SK-N-SH treated with all-trans-retinoic acid at 6 μM for 48 hours (cell line): ENCODE data around the gene ZNF341.

Source experiments
- ATAC-seq: fragments of 200-7000 bp; cut with Tn5 transposase; 3 replicates; pipeline ENCODE4 v1.9.1; 2020; ENCODE audit warnings: mild to moderate bottlenecking, moderate library complexity
- ARNTL ChIP-seq: fragments of 450-650 bp; formaldehyde crosslinking; IDR thresholded peaks from 2 replicates; pipeline ENCODE4 v1.5.0; 2020; ENCODE audit warnings: low read depth, mild to moderate bottlenecking, moderate library complexity, borderline replicate concordance
- BACH2 ChIP-seq: fragments of 250-450 bp; sonication (Bioruptor Pico); IDR thresholded peaks from 2 replicates; pipeline ENCODE4 v1.9.0; 2021; ENCODE audit warnings: mild to moderate bottlenecking, borderline replicate concordance
- CSDC2 ChIP-seq: fragments of 250-450 bp; sonication (Bioruptor Pico); IDR thresholded peaks from 2 replicates; pipeline ENCODE4 v1.5.0; 2020; ENCODE audit warnings: mild to moderate bottlenecking, moderate library complexity
- ESRRG ChIP-seq: fragments of 250-450 bp; sonication (Bioruptor Pico); IDR thresholded peaks from 2 replicates; pipeline ENCODE4 v1.6.1; 2021; ENCODE audit warnings: mild to moderate bottlenecking
- GLIS3 ChIP-seq: fragments of 250-450 bp; sonication (Bioruptor Pico); IDR thresholded peaks from 2 replicates; pipeline ENCODE4 v1.5.0; 2020; ENCODE audit warnings: mild to moderate bottlenecking, moderate library complexity
- ISL1 ChIP-seq: fragments of 250-450 bp; sonication (Bioruptor Pico); IDR thresholded peaks from 2 replicates; pipeline ENCODE4 v2.1.2; 2022; ENCODE audit warnings: mild to moderate bottlenecking, moderate library complexity
- OSR1 ChIP-seq: fragments of 250-450 bp; sonication (Bioruptor Pico); IDR thresholded peaks from 2 replicates; pipeline ENCODE4 v1.8.0; 2022; ENCODE audit warnings: moderate library complexity, mild to moderate bottlenecking, inconsistent platforms
- PPARA ChIP-seq: fragments of 250-450 bp; sonication (Bioruptor Pico); IDR thresholded peaks from 2 replicates; pipeline ENCODE4 v1.5.0; 2020; ENCODE audit warnings: mild to moderate bottlenecking, borderline replicate concordance
- SNAI2 ChIP-seq: fragments of 250-450 bp; sonication (Bioruptor Pico); IDR thresholded peaks from 2 replicates; pipeline ENCODE4 v1.5.0; 2020; ENCODE audit warnings: mild to moderate bottlenecking, moderate library complexity
- TCF4 ChIP-seq: fragments of 250-450 bp; sonication (Bioruptor Pico); IDR thresholded peaks from 2 replicates; pipeline ENCODE4 v1.8.0; 2021; ENCODE audit warnings: mild to moderate bottlenecking, moderate library complexity, borderline replicate concordance
- ZC3H10 ChIP-seq: fragments of 250-450 bp; sonication (Bioruptor Pico); IDR thresholded peaks from 2 replicates; pipeline ENCODE4 v1.5.1; 2021; ENCODE audit warnings: mild to moderate bottlenecking, moderate library complexity
- ZFP3 ChIP-seq: fragments of 250-450 bp; sonication (Bioruptor Pico); IDR thresholded peaks from 2 replicates; pipeline ENCODE4 v1.5.0; 2020; ENCODE audit warnings: mild to moderate bottlenecking, moderate library complexity
- ZFP30 ChIP-seq: fragments of 450-650 bp; formaldehyde crosslinking; IDR thresholded peaks from 2 replicates; pipeline ENCODE4 v1.5.0; 2022; ENCODE audit warnings: mild to moderate bottlenecking, moderate library complexity
- ZNF565 ChIP-seq: fragments of 450-650 bp; formaldehyde crosslinking; conservative IDR thresholded peaks from 2 replicates; pipeline ENCODE4 v1.5.0; 2020; ENCODE audit warnings: low read depth, mild to moderate bottlenecking, moderate library complexity
- ZNF70 ChIP-seq: fragments of 450-650 bp; formaldehyde crosslinking; IDR thresholded peaks from 2 replicates; pipeline ENCODE4 v1.5.0; 2020; ENCODE audit warnings: mild to moderate bottlenecking, moderate library complexity
- ZNF8 ChIP-seq: fragments of 450-650 bp; formaldehyde crosslinking; IDR thresholded peaks from 2 replicates; pipeline ENCODE4 v1.5.0; 2020; ENCODE audit warnings: mild to moderate bottlenecking, moderate library complexity
- TF ChIP-seq, protein P1 (sequence below): fragments of 250-450 bp; sonication (Bioruptor Pico); IDR thresholded peaks from 2 replicates; pipeline ENCODE4 v1.5.0; 2020; ENCODE audit warnings: mild to moderate bottlenecking, moderate library complexity
- TF ChIP-seq, protein P2 (sequence below): fragments of 250-450 bp; sonication (Bioruptor Pico); IDR thresholded peaks from 2 replicates; pipeline ENCODE4 v1.5.1; 2020; ENCODE audit warnings: low read depth, mild to moderate bottlenecking, moderate library complexity
- TF ChIP-seq, protein P3 (sequence below): fragments of 250-450 bp; sonication (Bioruptor Pico); IDR thresholded peaks from 2 replicates; pipeline ENCODE4 v1.8.0; 2021; ENCODE audit warnings: low read depth, mild to moderate bottlenecking, moderate library complexity, borderline replicate concordance
- TF ChIP-seq, protein P4 (sequence below): fragments of 250-450 bp; sonication (Bioruptor Pico); IDR thresholded peaks from 2 replicates; pipeline ENCODE4 v1.5.1; 2021; ENCODE audit warnings: mild to moderate bottlenecking, moderate library complexity

Gene ZNF341

DNA sequence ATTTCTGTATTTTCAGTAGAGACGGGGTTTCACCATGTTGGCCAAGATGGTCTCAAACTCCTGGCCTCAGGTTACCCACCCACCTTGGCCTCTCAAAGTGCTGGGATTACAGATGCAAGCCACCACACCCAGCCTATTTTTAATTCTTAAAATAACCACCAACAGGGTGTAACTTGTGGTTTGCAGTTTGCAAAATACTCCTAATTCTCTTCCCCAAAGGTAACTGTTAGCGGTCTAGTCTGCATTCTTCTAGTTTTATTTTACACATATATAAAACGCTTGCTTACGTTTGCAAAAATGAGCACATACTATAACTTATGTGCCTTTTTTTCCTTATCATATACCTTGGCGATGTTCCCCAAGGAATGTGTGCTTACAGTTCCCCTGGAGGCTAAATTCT, 53.7 kb downstream of the ZNF341 start:
- no peak for TF ChIP-seq SNAI2 (CRISPR knock-in tag)
- no peak for ATAC-seq

DNA sequence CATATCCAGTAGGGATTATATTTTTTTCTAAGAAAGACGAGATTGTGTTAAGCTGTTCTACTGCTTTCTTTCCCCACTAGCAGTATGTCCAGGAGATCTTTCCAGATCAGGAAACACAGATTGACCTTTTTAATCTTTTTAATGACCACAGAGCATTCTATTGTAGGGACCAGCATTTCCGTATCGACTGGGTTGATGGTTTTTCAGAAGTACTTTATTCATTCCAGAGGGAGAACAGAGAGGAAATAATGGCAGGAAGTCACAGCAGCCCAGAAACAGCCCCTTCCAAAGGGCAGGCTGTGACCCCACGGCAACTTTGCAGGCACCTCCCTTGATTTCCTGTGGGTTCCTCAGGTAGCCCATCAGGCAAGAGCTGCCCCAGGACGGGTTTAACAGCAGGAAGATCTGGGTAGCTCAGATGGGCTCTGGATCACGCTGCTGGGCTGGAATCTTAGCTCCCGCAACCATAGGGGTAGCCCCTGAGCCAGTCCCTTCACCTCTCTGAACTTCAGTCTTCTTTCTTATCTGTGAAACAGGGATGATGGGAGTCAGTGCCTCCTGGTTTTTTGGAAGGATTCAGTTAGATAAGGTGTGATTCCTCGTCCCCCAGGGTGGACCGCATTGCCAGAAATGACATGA, 55.6 kb downstream of the ZNF341 start:
- no peak for TF ChIP-seq ZNF8 (CRISPR knock-in tag)
- TF ChIP-seq ZC3H10 (CRISPR knock-in tag), result no peak
- TF ChIP-seq, protein P1, sequence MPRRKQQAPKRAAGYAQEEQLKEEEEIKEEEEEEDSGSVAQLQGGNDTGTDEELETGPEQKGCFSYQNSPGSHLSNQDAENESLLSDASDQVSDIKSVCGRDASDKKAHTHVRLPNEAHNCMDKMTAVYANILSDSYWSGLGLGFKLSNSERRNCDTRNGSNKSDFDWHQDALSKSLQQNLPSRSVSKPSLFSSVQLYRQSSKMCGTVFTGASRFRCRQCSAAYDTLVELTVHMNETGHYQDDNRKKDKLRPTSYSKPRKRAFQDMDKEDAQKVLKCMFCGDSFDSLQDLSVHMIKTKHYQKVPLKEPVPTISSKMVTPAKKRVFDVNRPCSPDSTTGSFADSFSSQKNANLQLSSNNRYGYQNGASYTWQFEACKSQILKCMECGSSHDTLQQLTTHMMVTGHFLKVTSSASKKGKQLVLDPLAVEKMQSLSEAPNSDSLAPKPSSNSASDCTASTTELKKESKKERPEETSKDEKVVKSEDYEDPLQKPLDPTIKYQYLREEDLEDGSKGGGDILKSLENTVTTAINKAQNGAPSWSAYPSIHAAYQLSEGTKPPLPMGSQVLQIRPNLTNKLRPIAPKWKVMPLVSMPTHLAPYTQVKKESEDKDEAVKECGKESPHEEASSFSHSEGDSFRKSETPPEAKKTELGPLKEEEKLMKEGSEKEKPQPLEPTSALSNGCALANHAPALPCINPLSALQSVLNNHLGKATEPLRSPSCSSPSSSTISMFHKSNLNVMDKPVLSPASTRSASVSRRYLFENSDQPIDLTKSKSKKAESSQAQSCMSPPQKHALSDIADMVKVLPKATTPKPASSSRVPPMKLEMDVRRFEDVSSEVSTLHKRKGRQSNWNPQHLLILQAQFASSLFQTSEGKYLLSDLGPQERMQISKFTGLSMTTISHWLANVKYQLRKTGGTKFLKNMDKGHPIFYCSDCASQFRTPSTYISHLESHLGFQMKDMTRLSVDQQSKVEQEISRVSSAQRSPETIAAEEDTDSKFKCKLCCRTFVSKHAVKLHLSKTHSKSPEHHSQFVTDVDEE (CRISPR knock-in tag), result no peak
- TF ChIP-seq, protein P2, sequence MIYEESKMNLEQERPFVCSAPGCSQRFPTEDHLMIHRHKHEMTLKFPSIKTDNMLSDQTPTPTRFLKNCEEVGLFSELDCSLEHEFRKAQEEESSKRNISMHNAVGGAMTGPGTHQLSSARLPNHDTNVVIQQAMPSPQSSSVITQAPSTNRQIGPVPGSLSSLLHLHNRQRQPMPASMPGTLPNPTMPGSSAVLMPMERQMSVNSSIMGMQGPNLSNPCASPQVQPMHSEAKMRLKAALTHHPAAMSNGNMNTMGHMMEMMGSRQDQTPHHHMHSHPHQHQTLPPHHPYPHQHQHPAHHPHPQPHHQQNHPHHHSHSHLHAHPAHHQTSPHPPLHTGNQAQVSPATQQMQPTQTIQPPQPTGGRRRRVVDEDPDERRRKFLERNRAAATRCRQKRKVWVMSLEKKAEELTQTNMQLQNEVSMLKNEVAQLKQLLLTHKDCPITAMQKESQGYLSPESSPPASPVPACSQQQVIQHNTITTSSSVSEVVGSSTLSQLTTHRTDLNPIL (CRISPR knock-in tag), result no peak
- TF ChIP-seq ZNF565 (CRISPR knock-in tag), result no peak
- TF ChIP-seq ISL1 (CRISPR knock-in tag), result no peak
- no peak for TF ChIP-seq TCF4 (CRISPR knock-in tag)
- TF ChIP-seq, protein P3, sequence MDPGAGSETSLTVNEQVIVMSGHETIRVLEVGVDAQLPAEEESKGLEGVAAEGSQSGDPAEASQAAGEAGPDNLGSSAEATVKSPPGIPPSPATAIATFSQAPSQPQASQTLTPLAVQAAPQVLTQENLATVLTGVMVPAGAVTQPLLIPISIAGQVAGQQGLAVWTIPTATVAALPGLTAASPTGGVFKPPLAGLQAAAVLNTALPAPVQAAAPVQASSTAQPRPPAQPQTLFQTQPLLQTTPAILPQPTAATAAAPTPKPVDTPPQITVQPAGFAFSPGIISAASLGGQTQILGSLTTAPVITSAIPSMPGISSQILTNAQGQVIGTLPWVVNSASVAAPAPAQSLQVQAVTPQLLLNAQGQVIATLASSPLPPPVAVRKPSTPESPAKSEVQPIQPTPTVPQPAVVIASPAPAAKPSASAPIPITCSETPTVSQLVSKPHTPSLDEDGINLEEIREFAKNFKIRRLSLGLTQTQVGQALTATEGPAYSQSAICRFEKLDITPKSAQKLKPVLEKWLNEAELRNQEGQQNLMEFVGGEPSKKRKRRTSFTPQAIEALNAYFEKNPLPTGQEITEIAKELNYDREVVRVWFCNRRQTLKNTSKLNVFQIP (CRISPR knock-in tag), result no peak
- no peak for TF ChIP-seq ZFP30 (CRISPR knock-in tag)
- TF ChIP-seq, protein P4, sequence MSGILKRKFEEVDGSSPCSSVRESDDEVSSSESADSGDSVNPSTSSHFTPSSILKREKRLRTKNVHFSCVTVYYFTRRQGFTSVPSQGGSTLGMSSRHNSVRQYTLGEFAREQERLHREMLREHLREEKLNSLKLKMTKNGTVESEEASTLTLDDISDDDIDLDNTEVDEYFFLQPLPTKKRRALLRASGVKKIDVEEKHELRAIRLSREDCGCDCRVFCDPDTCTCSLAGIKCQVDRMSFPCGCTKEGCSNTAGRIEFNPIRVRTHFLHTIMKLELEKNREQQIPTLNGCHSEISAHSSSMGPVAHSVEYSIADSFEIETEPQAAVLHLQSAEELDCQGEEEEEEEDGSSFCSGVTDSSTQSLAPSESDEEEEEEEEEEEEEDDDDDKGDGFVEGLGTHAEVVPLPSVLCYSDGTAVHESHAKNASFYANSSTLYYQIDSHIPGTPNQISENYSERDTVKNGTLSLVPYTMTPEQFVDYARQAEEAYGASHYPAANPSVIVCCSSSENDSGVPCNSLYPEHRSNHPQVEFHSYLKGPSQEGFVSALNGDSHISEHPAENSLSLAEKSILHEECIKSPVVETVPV, result no peak
- no peak for TF ChIP-seq ARNTL (CRISPR knock-in tag)
- no peak for TF ChIP-seq SNAI2 (CRISPR knock-in tag)
- no peak for TF ChIP-seq GLIS3 (CRISPR knock-in tag)
- TF ChIP-seq PPARA, result no peak
- TF ChIP-seq OSR1 (CRISPR knock-in tag), result no peak
- no peak for TF ChIP-seq ZFP3 (CRISPR knock-in tag)
- no peak for TF ChIP-seq ZNF70
- no peak for TF ChIP-seq CSDC2 (CRISPR knock-in tag)
- no peak for TF ChIP-seq ESRRG
- TF ChIP-seq, all 23 proteins: peak for 0
- ATAC-seq, result no peak

- ATAC-seq, result no peak
- TF ChIP-seq BACH2, result no peak
Observed at GRCh38 chr20:33788351-33789049, 56.7 kb downstream of the ZNF341 start.

- peak; percentile 89 for ATAC-seq
- TF ChIP-seq, protein P1 (CRISPR knock-in tag), result 0 out of 2 replicates have a peak, but pooled peaks have one; percentile 52
- TF ChIP-seq ZFP30 (CRISPR knock-in tag), result no peak
- TF ChIP-seq TCF4 (CRISPR knock-in tag), result peak; percentile 50; the same call in 1 of the 2 replicates
- TF ChIP-seq ISL1 (CRISPR knock-in tag), result peak; percentile 83
- no peak for TF ChIP-seq BACH2
Observed at GRCh38 chr20:33789109-33789857, 57.5 kb downstream of the ZNF341 start.
